ENCODE results near the gene SLC29A3. TPM values are rescaled to one million over a fixed set of nuclear protein-coding genes. Genes with fewer than 3 reads are reported as not detected.

The SLC29A3 gene
- total and polyA plus RNA-seq, 2 of the 8 experiments (the other 6 are each of a cell fraction or from before 2014, with no cell fraction given): 14.0 to 24.6 TPM

GRCh38 chr10:71277914-71278665 lies 41.0 kb upstream of the SLC29A3 start (continued):
- no peak for TF ChIP-seq SAP30 (IDR thresholded peaks at IDR 0.05; ENCODE audit: insufficient read depth, insufficient replicate concordance, low read length)
- no peak for TF ChIP-seq JUND (IDR thresholded peaks at IDR 0.05; ENCODE audit: low read length)
- TF ChIP-seq SRF (IDR thresholded peaks at IDR 0.05; ENCODE audit: low read depth, low read length): no peak
- no peak for TF ChIP-seq POLR2AphosphoS5 (IDR thresholded peaks at IDR 0.05; ENCODE audit: low read depth, low read length)
- TF ChIP-seq TAF7 (optimal IDR thresholded peaks at IDR 0.05; ENCODE audit: borderline replicate concordance, low read depth, low read length): no peak
- no peak for TF ChIP-seq CHD2 (IDR thresholded peaks at IDR 0.05; ENCODE audit: low read length)
- TF ChIP-seq RBBP5 (IDR thresholded peaks at IDR 0.05; ENCODE audit: borderline replicate concordance, low read depth, low read length): no peak

Data from H1 (cell line).